H1 (cell line): Measurements from ENCODE around the gene RAP1GAP. TPM values are rescaled to one million over a fixed set of nuclear protein-coding genes. Genes with fewer than 3 reads are reported as not detected.

Experiments
- BRCA1 ChIP-seq: IDR thresholded peaks from 2 replicates; pipeline ENCODE4 v1.6.1; 2012; ENCODE audit warnings: low read depth, low read length, improper control_type of control experiment
- CBX5 ChIP-seq: fragments of 300-800, 300-1000 bp; sonication (generic); IDR thresholded peaks from 2 replicates; pipeline ENCODE4 v1.7.1; 2016; ENCODE audit warnings: antibody characterized with exemption, low read length, low read depth
- CEBPB ChIP-seq: IDR thresholded peaks from 2 replicates; pipeline ENCODE4 v1.6.1; 2012; ENCODE audit warnings: low read depth, low read length
- EZH2 ChIP-seq: fragments of 200-600 bp; sonication (generic); IDR thresholded peaks from 2 replicates; pipeline ENCODE4 v1.7.1; 2012; ENCODE audit warnings: low read depth, mild to moderate bottlenecking, moderate library complexity, low read length, inconsistent platforms; ENCODE audit not compliant: severe bottlenecking
- MAFK ChIP-seq: IDR thresholded peaks from 2 replicates; pipeline ENCODE4 v1.6.1; 2012; ENCODE audit warnings: low read depth, mild to moderate bottlenecking, improper control_type of control experiment, low read length
- PHF8 ChIP-seq: fragments of 200-600 bp; sonication (generic); conservative IDR thresholded peaks from 2 replicates; pipeline ENCODE4 v1.7.1; 2012; ENCODE audit warnings: low read depth, mild to moderate bottlenecking, inconsistent platforms, low read length, moderate library complexity
- RAD21 ChIP-seq, 2 experiments: IDR thresholded peaks in 1 of 2; conservative IDR thresholded peaks in 1 of 2; 2 replicates each; pipeline ENCODE4 v1.6.1; 2011; ENCODE audit warnings: low read depth in 2 of 2, low read length in 2 of 2, improper control_type of control experiment in 1 of 2, inconsistent platforms in 1 of 2, mild to moderate bottlenecking in 1 of 2, moderate library complexity in 1 of 2
- TAF1 ChIP-seq: IDR thresholded peaks from 2 replicates; pipeline ENCODE4 v1.6.1; 2011; ENCODE audit warnings: mild to moderate bottlenecking, low read depth, low read length
- polyA plus RNA-seq, 7 experiments: library from polyadenylated mRNA; depleted of rRNA in 3 of 7; stranded (reverse) in 5 of 7; unstranded in 2 of 7; fragments of >200 nt in 5 of 7; fragments of 200-250 nt in 2 of 7; gene quantifications; 1 replicate in 5 of 7; 2 replicates in 1 of 7; 4 replicates in 1 of 7; pipeline versions ENCODE4 v1.2.1 to v1.2.3, GENCODE V29; 2011 to 2013; ENCODE audit warnings: missing spikeins in 2 of 7, mixed read lengths in 2 of 7
- total RNA-seq: library from RNA; stranded (reverse); fragmentation: NEBNext Ultra II Directional; extraction: Animal tissue kit (Norgen Biotek cat#: 25700); gene quantifications from 2 replicates; pipeline ENCODE4 v1.2.1, GENCODE V29; 2021
- TF ChIP-seq, protein P1 (sequence below): fragments of 300-600 bp; sonication (generic); IDR thresholded peaks from 2 replicates; pipeline ENCODE4 v1.7.1; 2012; ENCODE audit warnings: low read length, moderate library complexity, mild to moderate bottlenecking, inconsistent platforms; ENCODE audit not compliant: insufficient replicate concordance
- TF ChIP-seq, protein P2 (sequence below): IDR thresholded peaks from 2 replicates; pipeline ENCODE4 v1.6.1; 2012; ENCODE audit warnings: inconsistent platforms

Gene RAP1GAP
- total and polyA plus RNA-seq, 2 of the 8 experiments (the other 6 are each of a cell fraction or from before 2014, with no cell fraction given): 8.4 TPM

DNA sequence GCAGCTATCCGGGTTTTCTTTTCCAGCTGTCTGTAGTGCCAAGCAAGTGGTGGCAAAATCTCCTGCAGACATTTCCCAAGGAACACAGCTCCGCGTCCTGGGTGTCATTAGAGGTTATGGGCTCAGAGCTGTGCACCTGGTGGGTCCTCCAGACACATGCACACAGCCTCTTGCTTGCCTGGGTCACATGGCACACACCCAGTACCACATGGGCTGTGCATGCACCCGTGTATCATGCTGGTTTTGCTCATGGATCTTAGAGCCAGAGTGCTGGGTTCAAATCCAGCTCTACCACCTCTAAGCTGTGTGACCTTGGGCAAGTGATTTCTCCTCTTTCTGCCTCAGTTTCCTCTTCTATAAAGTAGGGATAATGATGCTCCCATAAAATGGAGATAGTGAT, 98.3 kb downstream of the RAP1GAP start (continued):
- TF ChIP-seq, protein P1, sequence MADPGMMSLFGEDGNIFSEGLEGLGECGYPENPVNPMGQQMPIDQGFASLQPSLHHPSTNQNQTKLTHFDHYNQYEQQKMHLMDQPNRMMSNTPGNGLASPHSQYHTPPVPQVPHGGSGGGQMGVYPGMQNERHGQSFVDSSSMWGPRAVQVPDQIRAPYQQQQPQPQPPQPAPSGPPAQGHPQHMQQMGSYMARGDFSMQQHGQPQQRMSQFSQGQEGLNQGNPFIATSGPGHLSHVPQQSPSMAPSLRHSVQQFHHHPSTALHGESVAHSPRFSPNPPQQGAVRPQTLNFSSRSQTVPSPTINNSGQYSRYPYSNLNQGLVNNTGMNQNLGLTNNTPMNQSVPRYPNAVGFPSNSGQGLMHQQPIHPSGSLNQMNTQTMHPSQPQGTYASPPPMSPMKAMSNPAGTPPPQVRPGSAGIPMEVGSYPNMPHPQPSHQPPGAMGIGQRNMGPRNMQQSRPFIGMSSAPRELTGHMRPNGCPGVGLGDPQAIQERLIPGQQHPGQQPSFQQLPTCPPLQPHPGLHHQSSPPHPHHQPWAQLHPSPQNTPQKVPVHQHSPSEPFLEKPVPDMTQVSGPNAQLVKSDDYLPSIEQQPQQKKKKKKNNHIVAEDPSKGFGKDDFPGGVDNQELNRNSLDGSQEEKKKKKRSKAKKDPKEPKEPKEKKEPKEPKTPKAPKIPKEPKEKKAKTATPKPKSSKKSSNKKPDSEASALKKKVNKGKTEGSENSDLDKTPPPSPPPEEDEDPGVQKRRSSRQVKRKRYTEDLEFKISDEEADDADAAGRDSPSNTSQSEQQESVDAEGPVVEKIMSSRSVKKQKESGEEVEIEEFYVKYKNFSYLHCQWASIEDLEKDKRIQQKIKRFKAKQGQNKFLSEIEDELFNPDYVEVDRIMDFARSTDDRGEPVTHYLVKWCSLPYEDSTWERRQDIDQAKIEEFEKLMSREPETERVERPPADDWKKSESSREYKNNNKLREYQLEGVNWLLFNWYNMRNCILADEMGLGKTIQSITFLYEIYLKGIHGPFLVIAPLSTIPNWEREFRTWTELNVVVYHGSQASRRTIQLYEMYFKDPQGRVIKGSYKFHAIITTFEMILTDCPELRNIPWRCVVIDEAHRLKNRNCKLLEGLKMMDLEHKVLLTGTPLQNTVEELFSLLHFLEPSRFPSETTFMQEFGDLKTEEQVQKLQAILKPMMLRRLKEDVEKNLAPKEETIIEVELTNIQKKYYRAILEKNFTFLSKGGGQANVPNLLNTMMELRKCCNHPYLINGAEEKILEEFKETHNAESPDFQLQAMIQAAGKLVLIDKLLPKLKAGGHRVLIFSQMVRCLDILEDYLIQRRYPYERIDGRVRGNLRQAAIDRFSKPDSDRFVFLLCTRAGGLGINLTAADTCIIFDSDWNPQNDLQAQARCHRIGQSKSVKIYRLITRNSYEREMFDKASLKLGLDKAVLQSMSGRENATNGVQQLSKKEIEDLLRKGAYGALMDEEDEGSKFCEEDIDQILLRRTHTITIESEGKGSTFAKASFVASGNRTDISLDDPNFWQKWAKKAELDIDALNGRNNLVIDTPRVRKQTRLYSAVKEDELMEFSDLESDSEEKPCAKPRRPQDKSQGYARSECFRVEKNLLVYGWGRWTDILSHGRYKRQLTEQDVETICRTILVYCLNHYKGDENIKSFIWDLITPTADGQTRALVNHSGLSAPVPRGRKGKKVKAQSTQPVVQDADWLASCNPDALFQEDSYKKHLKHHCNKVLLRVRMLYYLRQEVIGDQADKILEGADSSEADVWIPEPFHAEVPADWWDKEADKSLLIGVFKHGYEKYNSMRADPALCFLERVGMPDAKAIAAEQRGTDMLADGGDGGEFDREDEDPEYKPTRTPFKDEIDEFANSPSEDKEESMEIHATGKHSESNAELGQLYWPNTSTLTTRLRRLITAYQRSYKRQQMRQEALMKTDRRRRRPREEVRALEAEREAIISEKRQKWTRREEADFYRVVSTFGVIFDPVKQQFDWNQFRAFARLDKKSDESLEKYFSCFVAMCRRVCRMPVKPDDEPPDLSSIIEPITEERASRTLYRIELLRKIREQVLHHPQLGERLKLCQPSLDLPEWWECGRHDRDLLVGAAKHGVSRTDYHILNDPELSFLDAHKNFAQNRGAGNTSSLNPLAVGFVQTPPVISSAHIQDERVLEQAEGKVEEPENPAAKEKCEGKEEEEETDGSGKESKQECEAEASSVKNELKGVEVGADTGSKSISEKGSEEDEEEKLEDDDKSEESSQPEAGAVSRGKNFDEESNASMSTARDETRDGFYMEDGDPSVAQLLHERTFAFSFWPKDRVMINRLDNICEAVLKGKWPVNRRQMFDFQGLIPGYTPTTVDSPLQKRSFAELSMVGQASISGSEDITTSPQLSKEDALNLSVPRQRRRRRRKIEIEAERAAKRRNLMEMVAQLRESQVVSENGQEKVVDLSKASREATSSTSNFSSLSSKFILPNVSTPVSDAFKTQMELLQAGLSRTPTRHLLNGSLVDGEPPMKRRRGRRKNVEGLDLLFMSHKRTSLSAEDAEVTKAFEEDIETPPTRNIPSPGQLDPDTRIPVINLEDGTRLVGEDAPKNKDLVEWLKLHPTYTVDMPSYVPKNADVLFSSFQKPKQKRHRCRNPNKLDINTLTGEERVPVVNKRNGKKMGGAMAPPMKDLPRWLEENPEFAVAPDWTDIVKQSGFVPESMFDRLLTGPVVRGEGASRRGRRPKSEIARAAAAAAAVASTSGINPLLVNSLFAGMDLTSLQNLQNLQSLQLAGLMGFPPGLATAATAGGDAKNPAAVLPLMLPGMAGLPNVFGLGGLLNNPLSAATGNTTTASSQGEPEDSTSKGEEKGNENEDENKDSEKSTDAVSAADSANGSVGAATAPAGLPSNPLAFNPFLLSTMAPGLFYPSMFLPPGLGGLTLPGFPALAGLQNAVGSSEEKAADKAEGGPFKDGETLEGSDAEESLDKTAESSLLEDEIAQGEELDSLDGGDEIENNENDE: no peak
- TF ChIP-seq BRCA1: no peak
- TF ChIP-seq PHF8: no peak
- no peak for TF ChIP-seq CEBPB
- no peak for TF ChIP-seq CBX5
- TF ChIP-seq TAF1: no peak
- no peak for TF ChIP-seq EZH2
- no peak for TF ChIP-seq RAD21 (IDR thresholded peaks at IDR 0.05 in 1 of 2, conservative IDR thresholded peaks at IDR 0.05 in 1 of 2; ENCODE audit: low read depth in 2 of 2, low read length in 2 of 2)
- TF ChIP-seq, protein P2, sequence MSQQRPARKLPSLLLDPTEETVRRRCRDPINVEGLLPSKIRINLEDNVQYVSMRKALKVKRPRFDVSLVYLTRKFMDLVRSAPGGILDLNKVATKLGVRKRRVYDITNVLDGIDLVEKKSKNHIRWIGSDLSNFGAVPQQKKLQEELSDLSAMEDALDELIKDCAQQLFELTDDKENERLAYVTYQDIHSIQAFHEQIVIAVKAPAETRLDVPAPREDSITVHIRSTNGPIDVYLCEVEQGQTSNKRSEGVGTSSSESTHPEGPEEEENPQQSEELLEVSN: no peak
- TF ChIP-seq MAFK: no peak
